OCI-LY7 (cell line): Measurements from ENCODE around the gene ZNF821.

Experiments
- CTCF ChIP-seq: fragments of 200-600 bp; sonication (generic); conservative IDR thresholded peaks from 2 replicates; pipeline ENCODE4 v1.5.1; 2014; ENCODE audit warnings: mild to moderate bottlenecking, antibody characterized with exemption, low read length, moderate library complexity, mixed read lengths
- EZH2phosphoT487 ChIP-seq: fragments of 200-600 bp; sonication (generic); IDR thresholded peaks from 2 replicates; pipeline ENCODE4 v1.6.1; 2018; ENCODE audit warnings: low read depth, borderline replicate concordance, mild to moderate bottlenecking, mixed run types, antibody characterized with exemption, low read length, moderate library complexity, mixed read lengths

- no peak for TF ChIP-seq CTCF
- TF ChIP-seq EZH2phosphoT487: no peak
Observed at GRCh38 chr16:71904239-71904638, 20.3 kb upstream of the ZNF821 start.
